IPS-18c (cell line): ENCODE measurements around the gene SHE.
"Not testable (repeated sequence)": the region's sequence is repeated elsewhere in the genome, so short reads cannot be mapped to it uniquely, and the experiment has no call there.

Experiments
- H3K4me3 ChIP-seq: 2 replicates; pipeline ENCODE4 v1.7.0; 2013; ENCODE audit warnings: low read depth, mild to moderate bottlenecking, low read length, moderate library complexity; ENCODE audit not compliant: insufficient read depth
- H3K9me3 ChIP-seq: one replicate; pipeline ENCODE4 v1.6.1; 2013; ENCODE audit warnings: mild to moderate bottlenecking, low read length, moderate library complexity; ENCODE audit not compliant: control insufficient read depth, insufficient read depth

The SHE gene

GRCh38 chr1:154488922-154489321, 13.3 kb downstream of the SHE start:
- no peak overlapping the region for H3K4me3 ChIP-seq

DNA sequence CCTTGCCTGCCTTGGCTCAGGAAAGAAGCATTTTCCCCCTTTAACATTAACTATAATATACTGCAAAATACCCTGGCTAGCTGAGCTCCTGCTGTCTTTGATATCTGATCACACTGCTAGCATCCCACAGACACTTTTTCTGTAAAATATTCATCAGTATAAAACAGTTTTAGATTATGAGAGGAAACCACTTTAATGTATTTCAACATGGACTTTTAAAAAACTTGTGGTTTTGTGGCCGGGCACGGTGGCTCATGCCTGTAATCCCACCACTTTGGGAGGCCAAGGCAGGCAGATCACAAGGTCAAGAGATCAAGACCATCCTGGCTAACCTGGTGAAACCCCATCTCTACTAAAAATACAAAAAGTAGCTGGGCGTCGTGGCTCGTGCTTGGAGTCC, 15.5 kb downstream of the SHE start:
- H3K9me3 ChIP-seq, H3K4me3 ChIP-seq: not testable (repeated sequence)

More at GRCh38 chr1:154488922-154489321, 13.3 kb downstream of the SHE start:
- H3K9me3 ChIP-seq: no peaks in the 10 kb centered on the region

GRCh38 chr1:154485910-154486496, 16.2 kb downstream of the SHE start:
- Histone ChIP-seq H3K9me3 (no peaks in the 10 kb centered on the region), H3K4me3 (no peak overlapping the region)

DNA sequence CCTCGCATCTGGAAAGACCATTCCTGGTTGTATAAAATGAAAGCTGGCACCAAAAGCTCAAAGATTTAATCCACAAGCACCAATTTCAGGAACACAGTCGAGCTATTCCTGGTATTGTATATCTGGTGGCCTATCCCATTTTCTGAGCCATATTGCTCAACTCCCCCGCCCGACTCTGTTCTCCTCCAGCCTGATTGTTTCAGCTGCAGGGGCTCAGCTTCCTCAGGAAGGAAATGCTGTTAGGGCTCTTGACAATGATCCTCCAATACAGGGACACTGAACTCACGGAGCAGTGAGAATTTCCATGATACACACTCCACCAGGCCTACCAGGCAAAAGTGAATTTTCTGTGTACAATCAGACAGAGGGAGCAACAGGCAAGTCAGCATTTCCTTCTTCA, 17.1 kb downstream of the SHE start:
- Histone ChIP-seq H3K9me3 (no peaks in the 10 kb centered on the region), H3K4me3 (no peak overlapping the region)

DNA sequence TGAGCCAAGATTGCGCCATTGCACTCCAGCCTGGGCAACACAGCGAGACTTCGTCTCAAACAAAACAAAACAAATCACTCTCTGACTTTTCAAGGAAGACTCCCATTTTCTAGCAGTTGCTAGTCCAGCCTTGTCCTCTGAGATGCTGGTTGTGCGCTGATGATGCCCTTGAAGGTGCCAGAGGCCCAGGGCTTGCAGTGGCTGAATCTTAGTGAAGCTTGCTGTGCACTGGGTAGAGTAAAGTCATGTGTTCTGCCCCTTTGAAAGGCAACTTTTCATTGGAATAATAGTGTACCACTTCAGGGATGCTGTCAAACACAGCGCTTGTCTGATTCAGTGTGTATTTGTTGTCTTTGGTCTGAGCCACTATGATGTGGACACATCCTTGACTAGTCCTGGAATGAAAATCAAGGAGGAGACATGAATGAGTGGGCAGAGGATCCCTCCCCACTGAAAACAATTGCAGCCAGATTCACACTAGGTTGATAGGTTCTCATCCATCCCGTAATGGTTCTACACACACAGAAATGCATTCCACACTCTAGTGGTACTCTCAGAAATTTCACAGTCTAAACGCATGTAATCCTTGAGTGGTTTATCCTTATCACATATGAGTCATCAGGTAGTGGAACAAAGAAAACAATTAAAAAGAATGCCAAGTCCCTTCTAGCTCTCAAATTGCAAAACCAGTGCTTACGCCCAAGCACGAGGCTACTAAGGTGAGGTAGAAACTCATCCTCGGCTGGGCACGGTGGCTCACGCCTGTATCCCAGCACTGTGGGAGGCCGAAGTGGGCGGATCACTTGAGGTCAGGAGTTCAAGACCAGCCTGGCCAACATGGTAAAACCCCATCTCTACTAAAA, 18.0 kb downstream of the SHE start:
- Histone ChIP-seq H3K9me3 (no peaks in the 10 kb centered on the region), H3K4me3 (no peak overlapping the region)

- Histone ChIP-seq H3K9me3 (no peaks in the 10 kb centered on the region), H3K4me3 (no peak overlapping the region)
These were observed 21.2 kb downstream of the SHE start for GRCh38 chr1:154481053-154481452.

DNA sequence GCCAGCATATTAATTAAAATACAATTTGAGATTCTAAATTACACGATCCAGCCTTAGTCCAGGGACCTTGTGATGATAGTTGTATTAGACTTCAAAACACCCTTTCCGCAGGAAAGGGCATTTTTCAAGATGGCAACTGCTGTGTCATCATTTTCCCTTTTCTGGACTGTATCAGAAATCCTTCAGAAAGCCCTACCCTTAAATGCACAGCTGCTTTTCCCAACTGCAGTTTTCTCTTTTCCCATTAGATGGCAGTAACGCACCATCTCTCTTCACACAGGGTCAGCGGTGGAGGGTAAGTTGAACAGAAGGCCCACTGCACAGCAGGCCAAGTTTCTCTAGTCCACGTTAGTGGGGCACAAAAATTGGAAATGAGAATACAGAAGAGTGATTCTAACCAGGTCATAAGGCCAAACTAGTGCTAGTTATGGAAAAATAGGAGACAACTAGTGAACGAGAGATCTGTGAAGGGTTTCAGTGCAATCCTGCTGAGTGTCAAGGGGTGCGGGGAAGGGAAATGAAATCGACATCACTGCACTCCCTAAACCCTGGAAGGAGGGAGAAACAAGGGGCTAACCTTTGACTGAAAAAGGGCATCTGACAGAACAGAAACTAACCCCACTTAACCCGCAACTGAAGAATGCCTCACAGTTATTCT, 22.3 kb downstream of the SHE start:
- Histone ChIP-seq H3K9me3 (no peaks in the 10 kb centered on the region), H3K4me3 (no peak overlapping the region)

- Histone ChIP-seq H3K4me3 (no peak overlapping the region), H3K9me3 (no peaks in the 10 kb centered on the region)
These were observed 23.6 kb downstream of the SHE start for GRCh38 chr1:154478639-154479038.

- no peak overlapping the region for H3K4me3 ChIP-seq
- no peaks in the 10 kb centered on the region for H3K9me3 ChIP-seq
These were observed 24.2 kb downstream of the SHE start for GRCh38 chr1:154478013-154478412.

DNA sequence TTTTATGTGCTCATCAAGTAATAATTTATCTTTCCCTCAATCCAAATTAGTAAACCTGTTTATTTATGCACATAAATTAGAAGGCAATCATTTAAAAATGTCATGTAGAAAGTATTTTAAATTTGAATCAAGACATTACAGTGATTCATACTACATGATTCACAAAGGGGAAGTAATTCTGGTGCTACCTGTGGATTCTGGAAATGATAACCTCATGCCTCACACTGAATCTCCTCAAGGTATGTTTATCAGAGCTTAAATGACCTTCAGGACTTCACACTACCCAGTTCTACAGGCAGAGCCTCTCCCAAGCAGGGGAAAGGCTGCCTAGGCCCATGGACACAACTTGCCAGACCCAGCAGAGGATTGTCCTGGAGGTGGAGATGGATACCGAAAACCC, 25.4 kb downstream of the SHE start:
- Histone ChIP-seq H3K4me3 (no peak overlapping the region), H3K9me3 (no peaks in the 10 kb centered on the region)

DNA sequence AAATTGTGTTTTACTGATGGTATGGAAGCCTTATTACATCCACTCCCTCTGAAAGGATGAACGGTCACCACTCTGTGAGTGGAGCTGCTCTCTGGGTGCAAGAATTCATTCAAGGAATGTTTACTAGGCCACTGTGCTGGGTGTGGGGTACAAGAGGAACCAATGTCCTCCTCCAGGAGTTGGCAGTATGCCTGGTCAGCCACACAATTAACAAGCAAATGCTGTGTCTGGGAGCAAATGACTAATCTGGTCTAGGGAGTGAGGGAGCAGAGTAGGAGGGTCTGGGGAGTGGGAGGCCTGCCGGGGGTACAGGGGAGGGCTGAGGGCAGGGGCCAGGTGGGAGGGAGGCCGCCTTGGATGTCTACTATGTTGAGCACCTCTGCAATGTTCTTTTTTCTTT, 27.4 kb downstream of the SHE start:
- Histone ChIP-seq H3K4me3 (no peak overlapping the region), H3K9me3 (no peaks in the 10 kb centered on the region)

DNA sequence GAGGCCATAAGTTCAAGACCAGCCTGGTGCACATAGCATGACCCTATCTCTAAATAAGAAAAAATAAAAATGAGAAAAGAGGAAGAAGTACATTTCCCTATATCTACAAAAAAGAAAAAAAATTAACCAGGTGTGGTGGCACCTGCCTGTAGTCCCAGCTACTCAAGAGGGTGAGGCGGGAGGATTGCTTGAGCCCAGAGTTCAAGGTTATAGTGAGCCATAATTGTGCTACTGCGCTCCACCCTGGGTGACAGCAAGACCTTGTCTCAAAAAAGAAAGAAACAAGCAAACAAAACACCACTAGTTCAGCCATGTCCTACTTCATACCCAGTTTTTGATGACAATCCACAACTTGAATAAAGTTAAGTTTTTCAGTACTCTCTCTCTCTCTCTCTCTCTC, 30.9 kb downstream of the SHE start:
- H3K9me3 ChIP-seq: no peaks in the 10 kb centered on the region
- H3K4me3 ChIP-seq: no peak overlapping the region

DNA sequence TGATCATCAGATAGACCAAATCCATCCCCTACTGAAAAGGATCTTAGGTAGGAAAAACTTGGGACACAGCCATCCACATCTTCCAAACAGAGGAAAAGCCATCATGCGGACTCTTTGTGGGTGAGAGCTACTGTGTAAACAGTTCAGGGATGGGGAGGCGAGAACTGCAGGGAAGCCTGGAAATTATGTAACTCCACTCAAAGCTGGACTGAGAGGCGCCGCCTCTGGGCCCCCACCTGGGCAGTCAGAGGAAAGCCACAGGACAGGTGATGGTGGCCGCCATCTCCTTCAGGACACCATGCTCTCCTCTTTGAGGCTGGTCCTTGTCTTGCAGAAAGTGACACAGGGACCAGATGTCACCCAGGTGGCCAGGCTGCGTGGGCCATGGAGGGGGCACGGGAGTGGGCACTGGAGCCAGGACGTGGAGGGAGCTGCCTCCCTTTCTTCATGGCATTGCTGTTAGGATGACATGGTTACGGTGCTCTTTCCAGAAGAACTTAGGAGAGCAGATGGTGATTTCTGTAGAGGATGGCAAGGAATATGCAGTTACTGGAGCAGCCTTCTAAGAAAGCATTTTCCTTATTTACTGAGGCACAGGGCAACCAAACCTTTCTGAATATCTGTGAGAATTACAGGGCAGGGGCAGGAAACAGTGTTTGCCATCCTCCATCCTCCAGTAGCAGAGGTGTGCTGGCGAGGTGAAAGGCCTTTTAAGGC, 32.2 kb downstream of the SHE start:
- H3K9me3 ChIP-seq: no peaks in the 10 kb centered on the region

GRCh38 chr1:154468535-154469250, 33.5 kb downstream of the SHE start:
- Histone ChIP-seq H3K9me3 (no peaks in the 10 kb centered on the region), H3K4me3 (no peak overlapping the region)

More for the DNA sequence above, 32.2 kb downstream of the SHE start:
- H3K4me3 ChIP-seq: no peak overlapping the region

- Histone ChIP-seq H3K9me3 (no peaks in the 10 kb centered on the region), H3K4me3 (no peak overlapping the region)
These were observed 34.6 kb downstream of the SHE start for GRCh38 chr1:154467434-154468102.

DNA sequence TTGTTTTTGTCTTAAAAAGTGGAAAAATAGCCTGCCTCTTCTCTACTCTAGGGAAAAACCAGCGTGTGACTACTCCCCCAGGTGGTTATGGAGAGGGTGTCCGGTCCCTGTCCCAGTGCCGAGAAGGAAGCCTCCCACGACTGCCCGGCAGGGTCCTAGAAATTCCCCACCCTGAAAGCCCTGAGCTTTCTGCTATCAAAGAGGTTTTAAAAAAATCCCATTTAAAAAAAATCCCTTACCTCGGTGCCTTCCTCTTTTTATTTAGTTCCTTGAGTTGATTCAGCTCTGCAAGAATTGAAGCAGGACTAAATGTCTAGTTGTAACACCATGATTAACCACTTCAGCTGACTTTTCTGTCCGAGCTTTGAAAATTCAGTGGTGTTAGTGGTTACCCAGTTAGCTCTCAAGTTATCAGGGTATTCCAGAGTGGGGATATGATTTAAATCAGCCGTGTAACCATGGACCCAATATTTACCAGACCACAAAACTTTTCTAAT, 35.2 kb downstream of the SHE start:
- no peaks in the 10 kb centered on the region for H3K9me3 ChIP-seq

More for the DNA sequence above, 35.2 kb downstream of the SHE start:
- no peak overlapping the region for H3K4me3 ChIP-seq
